OCI-LY7 (cell line): ENCODE data around the gene GINM1. TPM values are rescaled to one million over a fixed set of nuclear protein-coding genes. Genes with fewer than 3 reads are reported as not detected.

Experiments
- BruUV-seq: library from RNA; stranded (reverse); fragments of 400-500 nt; replicated peaks from 2 replicates; lab custom pipeline; 2021; lab: Mats Ljungman, UMichigan
- CTCF ChIA-PET: fragments of 300-600 bp; sonication (Branson Sonifier 250); formaldehyde crosslinking; loops from one replicate; lab custom pipeline; 2022; ENCODE audit warnings: antibody characterized with exemption; ENCODE audit not compliant: unreplicated experiment; lab: Charles Lee
- POLR2A ChIA-PET: fragments of 300-600 bp; sonication (Branson Sonifier 250); formaldehyde crosslinking; loops from one replicate; lab custom pipeline; 2022; ENCODE audit warnings: antibody characterized with exemption; lab: Charles Lee
- DNase-seq: peaks from one replicate; pipeline ENCODE4 v3.0.0-alpha.2; 2015; ENCODE audit warnings: low spot score
- H2AFZ ChIP-seq: fragments of 200-600 bp; sonication (generic), shearing (Covaris generic); 2 replicates; pipeline ENCODE4 v1.6.1; 2014; ENCODE audit warnings: mild to moderate bottlenecking, antibody characterized with exemption, low read length, moderate library complexity
- H3K27ac ChIP-seq: fragments of 200-600 bp; sonication (generic); 2 replicates; pipeline ENCODE4 v1.5.1; 2014; ENCODE audit warnings: mixed run types, low read depth, mild to moderate bottlenecking, moderate library complexity, low read length, inconsistent platforms; ENCODE audit not compliant: poor library complexity, severe bottlenecking
- H3K36me3 ChIP-seq: fragments of 200-600 bp; sonication (generic); 2 replicates; pipeline ENCODE4 v1.6.1; 2014; ENCODE audit warnings: mild to moderate bottlenecking, antibody characterized with exemption, low read length, moderate library complexity, mixed read lengths; ENCODE audit not compliant: insufficient read depth
- H3K4me1 ChIP-seq: fragments of 200-600 bp; sonication (generic); 2 replicates; pipeline ENCODE4 v1.5.1; 2014; ENCODE audit warnings: mild to moderate bottlenecking, low read length; ENCODE audit not compliant: insufficient read depth, poor library complexity, severe bottlenecking
- H3K4me2 ChIP-seq: fragments of 200-600 bp; sonication (generic); 2 replicates; pipeline ENCODE4 v1.6.1; 2014; ENCODE audit warnings: mild to moderate bottlenecking, low read length
- H3K4me3 ChIP-seq: fragments of 200-600 bp; sonication (generic); 2 replicates; pipeline ENCODE4 v1.5.1; 2014; ENCODE audit warnings: mild to moderate bottlenecking, low read depth, low read length; ENCODE audit not compliant: poor library complexity, severe bottlenecking
- H3K79me2 ChIP-seq: fragments of 200-600 bp; sonication (generic); 2 replicates; pipeline ENCODE4 v1.6.1; 2016; ENCODE audit warnings: low read depth, mild to moderate bottlenecking, low read length, moderate library complexity, mixed read lengths; ENCODE audit not compliant: insufficient read depth
- H3K9me2 ChIP-seq: fragments of 200-600 bp; sonication (generic); 2 replicates; pipeline ENCODE4 v1.6.1; 2016; ENCODE audit warnings: mild to moderate bottlenecking, low read length, mixed read lengths; ENCODE audit not compliant: insufficient read depth
- H3K9me3 ChIP-seq: fragments of 200-600 bp; sonication (generic); 2 replicates; pipeline ENCODE4 v1.6.1; 2014; ENCODE audit warnings: mild to moderate bottlenecking, mixed run types, low read length, mixed read lengths
- H4K20me1 ChIP-seq: fragments of 200-600 bp; sonication (generic); 2 replicates; pipeline ENCODE4 v1.6.1; 2014; ENCODE audit warnings: mild to moderate bottlenecking, antibody characterized with exemption, low read length, moderate library complexity, mixed read lengths; ENCODE audit not compliant: insufficient read depth
- CTCF ChIP-seq: fragments of 200-600 bp; sonication (generic); conservative IDR thresholded peaks from 2 replicates; pipeline ENCODE4 v1.5.1; 2014; ENCODE audit warnings: mild to moderate bottlenecking, antibody characterized with exemption, low read length, moderate library complexity, mixed read lengths
- EZH2phosphoT487 ChIP-seq: fragments of 200-600 bp; sonication (generic); IDR thresholded peaks from 2 replicates; pipeline ENCODE4 v1.6.1; 2018; ENCODE audit warnings: low read depth, borderline replicate concordance, mild to moderate bottlenecking, mixed run types, antibody characterized with exemption, low read length, moderate library complexity, mixed read lengths
- intact Hi-C: fragments of 100-400 bp; cut with micrococcal nuclease; formaldehyde crosslinking; loops from one replicate; pipeline ENCODE4 v1.10.0; 2022; ENCODE audit not compliant: unreplicated experiment
- total RNA-seq, 2 experiments: library from RNA; depleted of rRNA in 1 of 2; stranded (reverse); fragments of >200 nt in 1 of 2; shearing (Covaris generic) in 1 of 2; gene quantifications; 2 replicates each; pipeline ENCODE4 v1.2.3, GENCODE V29; 2014 to 2022

GINM1 gene
- total RNA-seq, 2 experiments from 2014 or later, result 17.2 to 38.1 TPM

DNA sequence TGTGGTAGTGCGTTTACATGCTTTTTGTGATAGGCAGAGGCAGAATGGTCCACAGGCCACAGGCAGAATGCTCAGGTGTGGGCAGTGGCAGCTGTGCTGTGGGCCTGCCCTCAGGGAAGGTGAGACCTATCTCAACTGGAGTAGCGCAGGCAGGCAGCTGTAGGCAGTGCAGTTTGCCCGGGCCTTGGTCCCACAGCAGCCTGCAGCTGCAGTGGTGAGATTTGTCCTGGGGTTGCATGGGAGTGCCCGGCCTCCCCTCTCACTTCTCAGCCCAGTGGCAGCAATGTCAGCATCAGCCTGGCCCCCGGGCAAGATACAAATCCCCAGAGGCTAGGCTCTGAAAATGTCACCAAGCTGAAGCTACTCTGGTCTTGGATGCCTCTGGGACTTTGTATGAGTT, 14.3 kb upstream of the GINM1 start:
- no peak for TF ChIP-seq EZH2phosphoT487
- no peak for TF ChIP-seq CTCF
- Histone ChIP-seq H3K79me2 (no peaks in the 10 kb centered on the region), H3K9me2 (no peaks in the 10 kb centered on the region), H3K4me1 (peaks cover 2% of the 10 kb centered on the region), H4K20me1 (no peaks in the 10 kb centered on the region), H3K4me3 (no peak overlapping the region), H3K27ac (no peak overlapping the region), H3K36me3 (no peaks in the 10 kb centered on the region), H3K9me3 (no peaks in the 10 kb centered on the region), H3K4me2 (no peak overlapping the region), H2AFZ (no peak overlapping the region)
- no TSS peak for BruUV-seq
- ChIA-PET POLR2A (interaction anchor here (0.6 to 1.4 kb wide), 2 partner anchors 17 to 47 kb away, joined by 3 read pairs; no protein-coding TSS in a partner anchor), CTCF (interaction anchor here (1.3 kb wide), 2 partner anchors 9 to 13 kb away, joined by 3 to 4 read pairs; no protein-coding TSS in a partner anchor)
- intact Hi-C loops, result no loop called here
- DNase-seq, result no peak

- ChIA-PET CTCF (no interaction called here), POLR2A (no interaction called here)
- intact Hi-C loops, result no loop called here
- H3K9me3 ChIP-seq, result no peaks in the 10 kb centered on the region
- no peak overlapping the region for H2AFZ ChIP-seq
- H3K4me2 ChIP-seq, result no peak overlapping the region
- H3K4me3 ChIP-seq, result no peak overlapping the region
- no peaks in the 10 kb centered on the region for H3K9me2 ChIP-seq
- H4K20me1 ChIP-seq, result no peaks in the 10 kb centered on the region
- TF ChIP-seq EZH2phosphoT487 (no peak), CTCF (no peak)
- no peak for DNase-seq
- no peaks in the 10 kb centered on the region for H3K4me1 ChIP-seq
- no peaks in the 10 kb centered on the region for H3K79me2 ChIP-seq
- H3K27ac ChIP-seq, result no peak overlapping the region
- no peaks in the 10 kb centered on the region for H3K36me3 ChIP-seq
- BruUV-seq, result no TSS peak
Measured at GRCh38 chr6:149558029-149558428, 8.1 kb upstream of the GINM1 start.

- H3K4me3 ChIP-seq, result no peak overlapping the region
- no peak overlapping the region for H3K4me2 ChIP-seq
- no peak overlapping the region for H2AFZ ChIP-seq
- DNase-seq, result no peak
- H3K79me2 ChIP-seq, result no peaks in the 10 kb centered on the region
- no peaks in the 10 kb centered on the region for H3K9me2 ChIP-seq
- no peaks in the 10 kb centered on the region for H4K20me1 ChIP-seq
- H3K9me3 ChIP-seq, result no peaks in the 10 kb centered on the region
- POLR2A ChIA-PET, result interaction anchor here (0.7 kb wide), 1 partner anchor 10 kb away, joined by 3 read pairs; no protein-coding TSS in a partner anchor
- TF ChIP-seq CTCF, result no peak
- CTCF ChIA-PET, result no interaction called here
- no peak overlapping the region for H3K27ac ChIP-seq
- peaks cover 6% of the 10 kb centered on the region for H3K4me1 ChIP-seq
- H3K36me3 ChIP-seq, result no peaks in the 10 kb centered on the region
- intact Hi-C loops, result no loop called here
- no TSS peak for BruUV-seq
Measured at GRCh38 chr6:149559389-149559788, 6.8 kb upstream of the GINM1 start.
